GM12878 (cell line): Measurements from ENCODE around the gene NDE1. TPM values are rescaled to one million over a fixed set of nuclear protein-coding genes. Genes with fewer than 3 reads are reported as not detected.

Experiments used
- ATAC-seq: fragments of 200-7000 bp; cut with Tn5 transposase; 3 replicates; pipeline ENCODE4 v1.9.1; 2020; ENCODE audit warnings: mild to moderate bottlenecking, moderate library complexity
- BruUV-seq: library from RNA; stranded (reverse); fragments of 400-500 nt; replicated peaks from 2 replicates; lab custom pipeline; 2021; lab: Mats Ljungman, UMichigan
- CTCF ChIA-PET: fragments of 300-600 bp; sonication (Branson Sonifier 250); formaldehyde crosslinking; extraction: SDS; loops from one replicate; lab custom pipeline; 2021; ENCODE audit warnings: inconsistent platforms; lab: Yijun Ruan, JAX
- POLR2A ChIA-PET: fragments of 350-600 bp; formaldehyde crosslinking; extraction: SDS; loops from one replicate; lab custom pipeline; 2021; ENCODE audit warnings: inconsistent platforms; lab: Charles Lee
- RAD21 ChIA-PET: fragments of 300-600 bp; sonication (Branson Sonifier 250); formaldehyde crosslinking; loops from one replicate; lab custom pipeline; 2023; ENCODE audit warnings: antibody characterized with exemption; ENCODE audit not compliant: unreplicated experiment; lab: Charles Lee
- SMC1A ChIA-PET: fragments of 300-600 bp; sonication (Branson Sonifier 250); formaldehyde crosslinking; loops from one replicate; lab custom pipeline; 2023; ENCODE audit not compliant: unreplicated experiment, uncharacterized antibody; lab: Charles Lee
- DNase-seq: peaks from one replicate; pipeline ENCODE4 v3.0.0-alpha.2; 2011; ENCODE audit warnings: low read depth, low spot score
- FAIRE-seq: peaks from 3 replicates; lab custom pipeline; 2011; peaks lifted over from hg19 to GRCh38; lab: Jason Lieb, UNC
- H2AFZ ChIP-seq: 2 replicates; pipeline ENCODE4 v1.6.0; 2011; ENCODE audit warnings: low read depth, low read length, control low read depth; ENCODE audit not compliant: control insufficient read depth
- H3K27ac ChIP-seq: 2 replicates; pipeline ENCODE4 v1.5.1; 2011; ENCODE audit warnings: control low read depth; ENCODE audit not compliant: control insufficient read depth, insufficient read depth
- H3K27me3 ChIP-seq, 2 experiments: replicated peaks in 1 of 2; 2 replicates each; pipeline versions ENCODE4 v1.6.0 to v1.6.1; 2011; ENCODE audit warnings: low read length in 1 of 2; ENCODE audit not compliant: control insufficient read depth in 2 of 2, insufficient read depth in 2 of 2
- H3K36me3 ChIP-seq, 2 experiments: 2 replicates each; pipeline ENCODE4 v1.5.1; 2011; ENCODE audit warnings: low read length in 1 of 2; ENCODE audit not compliant: control insufficient read depth in 2 of 2, insufficient read depth in 2 of 2
- H3K4me1 ChIP-seq: 2 replicates; pipeline ENCODE4 v1.6.1; 2011; ENCODE audit warnings: mild to moderate bottlenecking, low read length, moderate library complexity, mixed read lengths; ENCODE audit not compliant: control insufficient read depth, insufficient read depth
- H3K4me2 ChIP-seq: 2 replicates; pipeline ENCODE4 v1.6.0; 2011; ENCODE audit warnings: control low read depth; ENCODE audit not compliant: control insufficient read depth, insufficient read depth
- H3K4me3 ChIP-seq: fragments of 200-600 bp; sonication (generic); 2 replicates; pipeline ENCODE4 v1.5.1; 2016
- H3K79me2 ChIP-seq: 2 replicates; pipeline ENCODE4 v1.6.0; 2011; ENCODE audit warnings: low read length; ENCODE audit not compliant: control insufficient read depth, insufficient read depth
- H3K9ac ChIP-seq: 2 replicates; pipeline ENCODE4 v1.8.0; 2011; ENCODE audit warnings: low read length, control low read depth, mixed read lengths; ENCODE audit not compliant: control insufficient read depth, insufficient read depth
- H3K9me3 ChIP-seq: replicated peaks from 3 replicates; pipeline ENCODE4 v1.5.1; 2011; ENCODE audit warnings: mild to moderate bottlenecking, low read length; ENCODE audit not compliant: control insufficient read depth, insufficient read depth
- H4K20me1 ChIP-seq: 2 replicates; pipeline ENCODE4 v1.6.0; 2011; ENCODE audit not compliant: control insufficient read depth, insufficient read depth
- ATF3 ChIP-seq: IDR thresholded peaks from 2 replicates; pipeline ENCODE4 v1.6.1; 2011; ENCODE audit warnings: low read depth, mild to moderate bottlenecking, low read length, moderate library complexity, borderline replicate concordance; ENCODE audit errors: extremely low read depth
- CEBPB ChIP-seq, 2 experiments: fragments of 150-350 bp in 1 of 2; IDR thresholded peaks; 2 replicates each; pipeline ENCODE4 v1.6.1; 2012 to 2014; ENCODE audit warnings: low read depth in 2 of 2, low read length in 2 of 2, borderline replicate concordance in 1 of 2, inconsistent platforms in 1 of 2
- ESRRA ChIP-seq: IDR thresholded peaks from 2 replicates; pipeline ENCODE4 v1.6.1; 2012; ENCODE audit warnings: mild to moderate bottlenecking, low read length, improper control_type of control experiment
- HDAC2 ChIP-seq: fragments of 200-600 bp; sonication (generic); IDR thresholded peaks from 2 replicates; pipeline ENCODE4 v1.6.1; 2017
- IKZF2 ChIP-seq, 2 experiments: fragments of 450-650 bp; IDR thresholded peaks; 2 replicates each; pipeline ENCODE4 v1.6.1; 2017; ENCODE audit warnings: mild to moderate bottlenecking in 2 of 2, moderate library complexity in 2 of 2
- MEF2B ChIP-seq: fragments of 450-650 bp; IDR thresholded peaks from 2 replicates; pipeline ENCODE4 v1.6.1; 2018; ENCODE audit warnings: mild to moderate bottlenecking, moderate library complexity; ENCODE audit not compliant: partially characterized antibody, poor library complexity, severe bottlenecking
- MTA3 ChIP-seq: IDR thresholded peaks from 2 replicates; pipeline ENCODE4 v1.6.1; 2012; ENCODE audit warnings: low read length, inconsistent platforms, borderline replicate concordance
- NBN ChIP-seq: fragments of 450-650 bp; IDR thresholded peaks from 2 replicates; pipeline ENCODE4 v1.6.1; 2016
- PAX8 ChIP-seq: fragments of 450-650 bp; IDR thresholded peaks from 2 replicates; pipeline ENCODE4 v1.6.1; 2017; ENCODE audit warnings: mild to moderate bottlenecking, moderate library complexity
- RAD21 ChIP-seq: IDR thresholded peaks from 2 replicates; pipeline ENCODE4 v1.6.1; 2011; ENCODE audit warnings: mild to moderate bottlenecking, low read depth, low read length, moderate library complexity; ENCODE audit not compliant: insufficient read depth
- SREBF1 ChIP-seq: IDR thresholded peaks from 2 replicates; pipeline ENCODE4 v1.6.1; 2012; ENCODE audit warnings: mild to moderate bottlenecking, low read length
- STAT1 ChIP-seq: fragments of 450-650 bp; conservative IDR thresholded peaks from 2 replicates; pipeline ENCODE4 v1.6.1; 2014; ENCODE audit warnings: antibody characterized with exemption, mild to moderate bottlenecking
- ZBED1 ChIP-seq: IDR thresholded peaks from 2 replicates; pipeline ENCODE4 v1.6.1; 2016; ENCODE audit warnings: borderline replicate concordance
- ZNF217 ChIP-seq: fragments of 450-650 bp; IDR thresholded peaks from 2 replicates; pipeline ENCODE4 v1.6.1; 2017; ENCODE audit warnings: antibody characterized with exemption, mild to moderate bottlenecking
- ZZZ3 ChIP-seq: IDR thresholded peaks from 2 replicates; pipeline ENCODE4 v1.6.1; 2011; ENCODE audit warnings: low read depth; ENCODE audit not compliant: control insufficient read depth, insufficient read length
- WGBS: methylation state at CpG from one replicate; pipeline ENCODE4 v1.1.6; 2016; ENCODE audit warnings: low lambda C conversion rate; ENCODE audit not compliant: insufficient replicate concordance, insufficient coverage; ENCODE audit errors: missing lambda C conversion rate; 5-methylcytosine and 5-hydroxymethylcytosine counted together
- in situ Hi-C: fragments of 300-500 bp; cut with MboI; formaldehyde crosslinking; loops from 9 replicates; pipeline ENCODE4 v1.14.3; 2018; ENCODE audit warnings: mixed read lengths
- intact Hi-C: fragments of 100-400 bp; cut with micrococcal nuclease; formaldehyde crosslinking; loops from one replicate; pipeline ENCODE4 v1.14.2; 2022; ENCODE audit not compliant: unreplicated experiment
- polyA plus RNA-seq, 11 experiments: library from polyadenylated mRNA; depleted of rRNA in 4 of 11; unstranded in 6 of 11; stranded (reverse) in 5 of 11; fragments of >200 nt; fragmentation: Nextera tagmentation in 4 of 11; fragmentation: Illumina TruSeq in 1 of 11; extraction: Ambion mirVana in 4 of 11; extraction: Trizol in 1 of 11; gene quantifications; 1 replicate in 1 of 11; 2 replicates in 10 of 11; pipeline versions ENCODE4 v1.2.1 to v1.2.3, GENCODE V29; 2011 to 2016; ENCODE audit warnings: inconsistent platforms in 2 of 11, missing spikeins in 2 of 11, low read depth in 1 of 11
- total RNA-seq, 4 experiments: library from RNA; depleted of rRNA in 3 of 4; stranded (reverse); fragments of >200 nt in 3 of 4; fragmentation: Illumina TruSeq in 1 of 4; extraction: Trizol in 1 of 4; gene quantifications; 2 replicates each; pipeline versions ENCODE4 v1.2.1 to v1.2.3, GENCODE V29; 2013 to 2021
- TF ChIP-seq, protein P1 (sequence below): IDR thresholded peaks from 2 replicates; pipeline ENCODE4 v1.6.1; 2011; ENCODE audit warnings: borderline replicate concordance, low read depth, mild to moderate bottlenecking, moderate library complexity, low read length; ENCODE audit not compliant: insufficient read depth, poor library complexity, severe bottlenecking
- TF ChIP-seq, protein P2 (sequence below): IDR thresholded peaks from 2 replicates; pipeline ENCODE4 v1.6.1; 2011; ENCODE audit warnings: mild to moderate bottlenecking, low read depth, low read length, moderate library complexity; ENCODE audit not compliant: insufficient replicate concordance
- TF ChIP-seq, protein P3 (sequence below): IDR thresholded peaks from 2 replicates; pipeline ENCODE4 v1.6.1; 2011; ENCODE audit warnings: borderline replicate concordance, low read depth, mild to moderate bottlenecking, moderate library complexity, mixed read lengths, low read length; ENCODE audit not compliant: insufficient read depth; ENCODE audit errors: extremely low read length

Gene NDE1
- total and polyA plus RNA-seq, 10 of the 15 experiments (the other 5 are each of a cell fraction or from before 2014, with no cell fraction given), result 5.7 to 148 (median 87.8) TPM

DNA sequence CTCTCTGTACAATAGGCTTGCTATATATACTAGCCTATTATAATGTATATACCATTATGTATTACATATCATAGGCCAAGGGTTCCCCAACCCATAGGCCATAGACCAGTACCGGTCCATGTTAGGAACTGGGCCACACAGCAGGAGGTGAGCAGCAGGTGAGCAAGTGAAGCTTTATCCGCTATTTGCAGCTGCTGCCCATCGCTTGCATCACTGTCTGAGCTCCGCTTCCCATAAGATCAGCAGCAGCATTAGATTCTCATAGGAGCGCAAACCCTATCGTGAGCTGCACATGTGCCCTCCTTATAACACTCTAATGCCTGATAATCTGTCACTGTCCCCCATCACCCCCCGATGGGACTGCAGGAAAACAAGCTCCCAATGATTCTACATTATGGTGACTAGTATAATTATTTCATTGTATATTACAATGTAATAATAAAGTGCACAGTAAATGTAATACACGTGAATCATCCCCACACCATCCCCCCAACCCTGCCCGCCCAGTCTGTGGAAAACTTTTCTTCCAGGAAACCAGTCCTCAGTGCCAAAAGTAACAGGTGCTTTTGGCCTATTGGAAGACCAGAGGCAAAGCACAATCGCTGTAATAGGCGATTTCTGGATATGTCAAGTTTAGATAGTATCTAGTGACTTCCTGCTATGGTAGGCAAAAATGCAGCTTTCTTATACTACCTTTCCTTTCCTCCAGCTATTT is 122.7 kb downstream of the NDE1 start:
- Histone ChIP-seq H3K36me3 (no peaks in the 10 kb centered on the region), H3K4me3 (no peak overlapping the region), H4K20me1 (no peaks in the 10 kb centered on the region), H3K27ac (no peak overlapping the region), H2AFZ (no peak overlapping the region), H3K4me2 (no peak overlapping the region), H3K9me3 (no peaks in the 10 kb centered on the region), H3K4me1 (no peaks in the 10 kb centered on the region), H3K9ac (no peak overlapping the region), H3K27me3 (no peaks in the 10 kb centered on the region; a peak in 1 of 4 replicates), H3K79me2 (no peaks in the 10 kb centered on the region)
- no peak for FAIRE-seq
- ChIA-PET POLR2A (no interaction called here), CTCF (interaction anchor here (1.1 to 1.3 kb wide), 2 partner anchors 8 to 15 kb away, joined by 3 read pairs; no protein-coding TSS in a partner anchor), SMC1A (no interaction called here), RAD21 (interaction anchor here (1.0 kb wide), 1 partner anchor 51 kb away, joined by 3 read pairs; no protein-coding TSS in a partner anchor)
- DNase-seq, result no peak
- intact Hi-C loops (no loop called here), in situ Hi-C loops (no loop called here)
- no peak for ATAC-seq
- no peak for TF ChIP-seq MTA3
- TF ChIP-seq NBN, result no peak
- TF ChIP-seq, protein P1, sequence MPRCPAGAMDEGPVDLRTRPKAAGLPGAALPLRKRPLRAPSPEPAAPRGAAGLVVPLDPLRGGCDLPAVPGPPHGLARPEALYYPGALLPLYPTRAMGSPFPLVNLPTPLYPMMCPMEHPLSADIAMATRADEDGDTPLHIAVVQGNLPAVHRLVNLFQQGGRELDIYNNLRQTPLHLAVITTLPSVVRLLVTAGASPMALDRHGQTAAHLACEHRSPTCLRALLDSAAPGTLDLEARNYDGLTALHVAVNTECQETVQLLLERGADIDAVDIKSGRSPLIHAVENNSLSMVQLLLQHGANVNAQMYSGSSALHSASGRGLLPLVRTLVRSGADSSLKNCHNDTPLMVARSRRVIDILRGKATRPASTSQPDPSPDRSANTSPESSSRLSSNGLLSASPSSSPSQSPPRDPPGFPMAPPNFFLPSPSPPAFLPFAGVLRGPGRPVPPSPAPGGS, result no peak
- TF ChIP-seq MEF2B, result no peak
- TF ChIP-seq HDAC2, result no peak
- no peak for TF ChIP-seq ATF3
- TF ChIP-seq ZBED1, result no peak
- no peak for TF ChIP-seq IKZF2 (IDR thresholded peaks at IDR 0.05)
- no peak for TF ChIP-seq ZZZ3
- no peak for TF ChIP-seq SREBF1
- TF ChIP-seq ZNF217, result no peak
- no peak for TF ChIP-seq STAT1
- no peak for TF ChIP-seq RAD21
- TF ChIP-seq, protein P2, sequence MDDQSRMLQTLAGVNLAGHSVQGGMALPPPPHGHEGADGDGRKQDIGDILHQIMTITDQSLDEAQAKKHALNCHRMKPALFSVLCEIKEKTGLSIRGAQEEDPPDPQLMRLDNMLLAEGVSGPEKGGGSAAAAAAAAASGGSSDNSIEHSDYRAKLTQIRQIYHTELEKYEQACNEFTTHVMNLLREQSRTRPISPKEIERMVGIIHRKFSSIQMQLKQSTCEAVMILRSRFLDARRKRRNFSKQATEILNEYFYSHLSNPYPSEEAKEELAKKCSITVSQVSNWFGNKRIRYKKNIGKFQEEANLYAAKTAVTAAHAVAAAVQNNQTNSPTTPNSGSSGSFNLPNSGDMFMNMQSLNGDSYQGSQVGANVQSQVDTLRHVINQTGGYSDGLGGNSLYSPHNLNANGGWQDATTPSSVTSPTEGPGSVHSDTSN, result no peak
- no peak for TF ChIP-seq ESRRA
- TF ChIP-seq CEBPB (IDR thresholded peaks at IDR 0.05; ENCODE audit: borderline replicate concordance in 1 of 2, low read depth in 2 of 2, low read length in 2 of 2), result no peak
- TF ChIP-seq PAX8, result no peak
- TF ChIP-seq, protein P3, sequence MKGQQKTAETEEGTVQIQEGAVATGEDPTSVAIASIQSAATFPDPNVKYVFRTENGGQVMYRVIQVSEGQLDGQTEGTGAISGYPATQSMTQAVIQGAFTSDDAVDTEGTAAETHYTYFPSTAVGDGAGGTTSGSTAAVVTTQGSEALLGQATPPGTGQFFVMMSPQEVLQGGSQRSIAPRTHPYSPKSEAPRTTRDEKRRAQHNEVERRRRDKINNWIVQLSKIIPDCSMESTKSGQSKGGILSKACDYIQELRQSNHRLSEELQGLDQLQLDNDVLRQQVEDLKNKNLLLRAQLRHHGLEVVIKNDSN, result no peak
- 56% methylated on average over 11 of the region's 11 CpGs for WGBS
- no TSS peak for BruUV-seq
